Testis (tissue), 3 donors: ENCODE measurements around the gene C12orf75. TPM values are rescaled to one million over a fixed set of nuclear protein-coding genes. Genes with fewer than 3 reads are reported as not detected.
"Not testable (repeated sequence)": the region's sequence is repeated elsewhere in the genome, so short reads cannot be mapped to it uniquely, and the experiment has no call there.

ENCODE experiments used
- DNase-seq: peaks from one replicate; pipeline ENCODE4 v3.0.0-alpha.2; 2019
- H3K27ac ChIP-seq, 2 donors: fragments of 200-600 bp; sonication (generic); one replicate each; pipeline ENCODE4 v1.5.1; 2019
- H3K27me3 ChIP-seq: fragments of 200-600 bp; sonication (generic); one replicate; pipeline ENCODE4 v1.5.1; 2019
- H3K36me3 ChIP-seq: fragments of 200-600 bp; sonication (generic); one replicate; pipeline ENCODE4 v1.5.1; 2017; ENCODE audit warnings: low read depth; ENCODE audit errors: missing control alignments
- H3K4me1 ChIP-seq: fragments of 200-600 bp; sonication (generic); one replicate; pipeline ENCODE4 v1.5.1; 2019
- H3K4me3 ChIP-seq, 2 donors: fragments of 200-600 bp; sonication (generic); one replicate each; pipeline ENCODE4 v1.5.1; 2017 to 2019
- H3K9me3 ChIP-seq: fragments of 200-600 bp; sonication (generic); one replicate; pipeline ENCODE4 v1.5.1; 2017
- POLR2A ChIP-seq: fragments of 450-650 bp; IDR thresholded peaks from one replicate; pipeline ENCODE4 v1.6.1; 2017; ENCODE audit warnings: antibody characterized with exemption, mild to moderate bottlenecking, moderate library complexity
- WGBS, 2 donors: methylation state at CpG; one replicate each; pipeline ENCODE4 v1.1.5; 2018; 5-methylcytosine and 5-hydroxymethylcytosine counted together
- intact Hi-C: fragments of 100-400 bp; cut with DNase I; formaldehyde crosslinking; loops from one replicate; pipeline ENCODE4 v1.15.1; 2023; ENCODE audit warnings: low total_unique reads
- polyA plus RNA-seq: library from polyadenylated mRNA; stranded (reverse); fragments of 350-450 nt; fragmentation: Illumina TruSeq; extraction: RNeasy Lipid Tissue Mini Kit (QIAGEN cat#74804); gene quantifications from one replicate; pipeline ENCODE4 v1.2.3, GENCODE V29; 2014; ENCODE audit warnings: low read depth, low replicate concordance; ENCODE audit not compliant: insufficient read depth
- total RNA-seq, 2 donors: library from RNA; depleted of rRNA; stranded (reverse); fragments of >200 nt; gene quantifications; one replicate each; pipeline ENCODE4 v1.2.3, GENCODE V29; 2016
- TF ChIP-seq, protein P1 (sequence below), 3 experiments: fragments of 450-650 bp in 2 of 3; fragments of 200-600 bp in 1 of 3; sonication (generic) in 1 of 3; IDR thresholded peaks; one replicate each; pipeline ENCODE4 v1.5.1; 2016 to 2019; ENCODE audit warnings: antibody characterized with exemption in 3 of 3, mild to moderate bottlenecking in 2 of 3, moderate library complexity in 1 of 3

C12orf75 gene
- total and polyA plus RNA-seq, 3 donors from 2014 or later = 112 to 144 (median 121) TPM

- 82 to 83% methylated on average over 5 of the region's 5 CpGs for WGBS, 2 donors
- H3K9me3 ChIP-seq = no peaks in the 10 kb centered on the region
Observed at GRCh38 chr12:105335856-105336255, 5.4 kb downstream of the C12orf75 start.

GRCh38 chr12:105336411-105336810, 5.9 kb downstream of the C12orf75 start:
- Histone ChIP-seq H3K27ac (peak overlapping the region; percentile 43 to 64), H3K4me3 (no peak overlapping the region), H3K4me1 (peaks cover 15% of the 10 kb centered on the region), H3K9me3 (no peaks in the 10 kb centered on the region), H3K27me3 (no peaks in the 10 kb centered on the region), H3K36me3 (no peaks in the 10 kb centered on the region)
- WGBS, 2 donors = 85 to 87% methylated on average over 7 of the region's 7 CpGs
- no peak for TF ChIP-seq POLR2A
- TF ChIP-seq, protein P1, sequence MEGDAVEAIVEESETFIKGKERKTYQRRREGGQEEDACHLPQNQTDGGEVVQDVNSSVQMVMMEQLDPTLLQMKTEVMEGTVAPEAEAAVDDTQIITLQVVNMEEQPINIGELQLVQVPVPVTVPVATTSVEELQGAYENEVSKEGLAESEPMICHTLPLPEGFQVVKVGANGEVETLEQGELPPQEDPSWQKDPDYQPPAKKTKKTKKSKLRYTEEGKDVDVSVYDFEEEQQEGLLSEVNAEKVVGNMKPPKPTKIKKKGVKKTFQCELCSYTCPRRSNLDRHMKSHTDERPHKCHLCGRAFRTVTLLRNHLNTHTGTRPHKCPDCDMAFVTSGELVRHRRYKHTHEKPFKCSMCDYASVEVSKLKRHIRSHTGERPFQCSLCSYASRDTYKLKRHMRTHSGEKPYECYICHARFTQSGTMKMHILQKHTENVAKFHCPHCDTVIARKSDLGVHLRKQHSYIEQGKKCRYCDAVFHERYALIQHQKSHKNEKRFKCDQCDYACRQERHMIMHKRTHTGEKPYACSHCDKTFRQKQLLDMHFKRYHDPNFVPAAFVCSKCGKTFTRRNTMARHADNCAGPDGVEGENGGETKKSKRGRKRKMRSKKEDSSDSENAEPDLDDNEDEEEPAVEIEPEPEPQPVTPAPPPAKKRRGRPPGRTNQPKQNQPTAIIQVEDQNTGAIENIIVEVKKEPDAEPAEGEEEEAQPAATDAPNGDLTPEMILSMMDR (IDR thresholded peaks at IDR 0.05) = no peak
- DNase-seq = no peak
- intact Hi-C loops = no loop called here

More at GRCh38 chr12:105335856-105336255, 5.4 kb downstream of the C12orf75 start:
- peaks cover 15% of the 10 kb centered on the region for H3K4me1 ChIP-seq
- H3K4me3 ChIP-seq = no peak overlapping the region
- no peak for DNase-seq
- H3K27me3 ChIP-seq = no peaks in the 10 kb centered on the region
- intact Hi-C loops = no loop called here
- TF ChIP-seq, protein P1 (IDR thresholded peaks at IDR 0.05) = no peak
- TF ChIP-seq POLR2A = no peak
- H3K36me3 ChIP-seq = no peaks in the 10 kb centered on the region
- H3K27ac ChIP-seq = peak overlapping the region; percentile 43 to 64

DNA sequence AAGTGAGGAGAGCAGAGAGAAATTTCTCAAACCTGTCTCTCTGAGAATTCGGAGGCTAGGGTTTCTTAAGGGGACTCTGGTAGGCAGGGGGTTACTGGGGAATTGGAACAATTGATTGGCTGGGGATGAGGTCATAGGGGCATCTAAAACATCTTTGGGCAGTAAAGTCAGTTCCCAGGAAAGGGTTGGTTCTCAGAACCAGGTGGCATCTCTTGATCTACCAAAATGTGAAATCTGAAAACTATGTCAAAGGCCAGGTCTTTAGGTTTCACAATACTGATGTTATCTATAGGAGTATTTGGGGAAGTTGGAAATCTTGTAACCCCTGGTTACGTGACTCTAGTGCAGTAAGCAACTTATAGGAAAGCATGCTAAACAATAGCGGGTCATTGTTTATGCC, 6.9 kb downstream of the C12orf75 start:
- Histone ChIP-seq H3K27ac (peak overlapping the region in 1 of 2 donors; percentile 10), H3K9me3 (no peaks in the 10 kb centered on the region), H3K4me1 (peaks cover 15% of the 10 kb centered on the region), H3K36me3 (no peaks in the 10 kb centered on the region), H3K4me3 (no peak overlapping the region), H3K27me3 (no peaks in the 10 kb centered on the region)
- 97% methylated on average over 3 of the region's 3 CpGs for WGBS, 2 donors
- intact Hi-C loops = no loop called here
- TF ChIP-seq, protein P1 (IDR thresholded peaks at IDR 0.05) = no peak
- TF ChIP-seq POLR2A = no peak
- no peak for DNase-seq

DNA sequence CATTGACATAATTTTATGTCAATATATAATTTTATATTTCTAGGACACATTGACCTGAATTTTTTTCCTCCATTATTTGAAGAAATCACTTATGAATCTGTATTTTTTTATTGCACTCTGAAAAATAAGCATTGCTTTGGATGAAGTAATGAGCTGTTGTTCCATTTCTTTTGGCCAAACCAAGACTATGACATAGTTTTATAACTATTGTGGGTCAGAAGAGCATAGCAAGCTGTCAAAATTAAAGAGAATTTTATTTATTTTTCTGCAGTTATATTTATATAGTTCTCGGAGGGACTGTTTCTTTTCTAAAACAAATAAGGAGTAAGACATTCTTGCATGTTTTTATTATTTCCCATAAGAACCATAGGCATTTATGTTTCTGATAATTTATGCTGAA, 8.5 kb downstream of the C12orf75 start:
- H3K4me1 ChIP-seq = peaks cover 10% of the 10 kb centered on the region
- intact Hi-C loops = no loop called here
- TF ChIP-seq, protein P1 (IDR thresholded peaks at IDR 0.05) = no peak
- TF ChIP-seq POLR2A = no peak
- 71 to 76% methylated on average over 1 of the region's 1 CpG for WGBS, 2 donors
- H3K27me3 ChIP-seq = no peaks in the 10 kb centered on the region
- no peak overlapping the region for H3K4me3 ChIP-seq
- no peaks in the 10 kb centered on the region for H3K9me3 ChIP-seq
- no peaks in the 10 kb centered on the region for H3K36me3 ChIP-seq
- no peak overlapping the region for H3K27ac ChIP-seq
- no peak for DNase-seq

DNA sequence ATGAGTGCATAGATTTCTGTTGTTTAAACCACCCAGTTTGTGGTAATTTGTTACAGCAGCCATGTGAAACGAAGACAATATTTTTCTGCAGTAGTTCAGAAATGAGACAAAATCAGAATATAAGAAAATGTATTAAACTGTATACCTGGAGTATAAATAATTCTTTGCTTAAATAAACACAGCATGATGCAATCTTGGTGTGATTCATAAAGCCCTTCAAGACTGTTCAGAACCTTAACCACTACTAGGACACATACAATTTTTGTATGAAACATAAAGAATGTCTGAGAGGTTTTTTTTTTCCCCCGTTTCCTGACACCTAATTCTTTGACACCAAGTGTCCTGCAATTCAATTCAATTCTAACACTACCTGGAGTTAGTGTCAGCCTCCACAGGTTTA, 10.5 kb downstream of the C12orf75 start:
- intact Hi-C loops = no loop called here
- Histone ChIP-seq H3K27me3 (no peaks in the 10 kb centered on the region), H3K4me3 (no peak overlapping the region), H3K27ac (no peak overlapping the region), H3K4me1 (peaks cover 2% of the 10 kb centered on the region), H3K36me3 (no peaks in the 10 kb centered on the region), H3K9me3 (no peaks in the 10 kb centered on the region)
- 94 to 98% methylated on average over 2 of the region's 2 CpGs for WGBS, 2 donors
- no peak for DNase-seq
- TF ChIP-seq, protein P1 (IDR thresholded peaks at IDR 0.05) = no peak
- TF ChIP-seq POLR2A = no peak

DNA sequence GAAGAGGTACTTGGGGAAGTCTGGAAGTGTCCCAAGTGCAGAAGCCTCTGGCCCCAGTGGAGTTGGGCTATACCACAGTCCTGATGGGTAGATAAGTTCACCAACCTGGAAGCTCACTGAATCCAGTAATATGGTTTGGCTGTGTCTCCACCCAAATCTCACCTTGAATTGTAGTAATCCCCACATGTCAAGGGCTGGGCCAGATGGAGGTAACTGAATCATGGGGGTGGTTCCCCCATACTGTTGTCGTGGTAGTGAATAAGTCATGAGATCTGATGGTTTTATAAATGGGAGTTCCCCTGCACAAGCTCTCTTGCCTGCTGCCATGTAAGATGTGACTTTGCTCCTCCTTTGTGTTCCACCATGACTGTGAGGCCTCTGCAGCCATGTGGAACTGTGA, 11.1 kb downstream of the C12orf75 start:
- DNase-seq, H3K36me3 ChIP-seq, H3K9me3 ChIP-seq, H3K4me1 ChIP-seq, H3K27me3 ChIP-seq, H3K4me3 ChIP-seq, H3K27ac ChIP-seq, intact Hi-C loops: not testable (repeated sequence)
- 91 to 100% methylated on average over 1 of the region's 1 CpG for WGBS, 2 donors
